HG03565 (cell line): ENCODE results near the gene ACCSL.

Source experiments
- ATAC-seq: cut with Tn5 transposase; IDR thresholded peaks from one replicate; pipeline ENCODE4 v1.9.1; 2021; ENCODE audit warnings: mild to moderate bottlenecking, moderate library complexity; ENCODE audit not compliant: unreplicated experiment

The ACCSL gene

GRCh38 chr11:44047931-44048431 lies at the start of gene ACCSL:
ACCSL (plus strand) TSS chr11:44047981; CDS start chr11:44048037, 56 bp downstream.
- ATAC-seq = no peak

GRCh38 chr11:43998308-43998707 lies 49.5 kb upstream of the ACCSL start:
- ATAC-seq = no peak

- no peak for ATAC-seq
Measured at GRCh38 chr11:44000731-44001130, 47.0 kb upstream of the ACCSL start.

GRCh38 chr11:44002191-44003093 lies 45.3 kb upstream of the ACCSL start:
- no peak for ATAC-seq

- no peak for ATAC-seq
Measured at GRCh38 chr11:44003736-44004451, 43.9 kb upstream of the ACCSL start.

- ATAC-seq = no peak
Measured at GRCh38 chr11:44004452-44005062, 43.2 kb upstream of the ACCSL start.

- no peak for ATAC-seq
Measured at GRCh38 chr11:44005063-44005701, 42.6 kb upstream of the ACCSL start.

GRCh38 chr11:44005956-44006355 lies 41.8 kb upstream of the ACCSL start:
- no peak for ATAC-seq

- no peak for ATAC-seq
Measured at GRCh38 chr11:44006917-44007361, 40.8 kb upstream of the ACCSL start.

GRCh38 chr11:44007481-44008087 lies 40.2 kb upstream of the ACCSL start:
- ATAC-seq = no peak

GRCh38 chr11:44008088-44008501 lies 39.7 kb upstream of the ACCSL start:
- ATAC-seq = no peak

- no peak for ATAC-seq
Measured at GRCh38 chr11:44008698-44009097, 39.1 kb upstream of the ACCSL start.

GRCh38 chr11:44010789-44011251 lies 37.0 kb upstream of the ACCSL start:
- ATAC-seq = no peak

- ATAC-seq = no peak
Measured at GRCh38 chr11:44011797-44012196, 36.0 kb upstream of the ACCSL start.

- ATAC-seq = no peak
Measured at GRCh38 chr11:44014968-44015623, 32.7 kb upstream of the ACCSL start.

- ATAC-seq = no peak
Measured at GRCh38 chr11:44015624-44016007, 32.2 kb upstream of the ACCSL start.

GRCh38 chr11:44016131-44016530 lies 31.6 kb upstream of the ACCSL start:
- no peak for ATAC-seq

GRCh38 chr11:44016546-44017442 lies 31.0 kb upstream of the ACCSL start:
- ATAC-seq = no peak
